Astrocyte (in vitro differentiated cells and primary cell): Measurements from ENCODE around the gene MYH10. TPM values are rescaled to one million over a fixed set of nuclear protein-coding genes. Genes with fewer than 3 reads are reported as not detected.

Experiments
- DNase-seq: peaks from one replicate; pipeline ENCODE4 v3.0.0-alpha.2; 2010; ENCODE audit warnings: low read depth
- FAIRE-seq: peaks from 2 replicates; lab custom pipeline; 2011; peaks lifted over from hg19 to GRCh38; lab: Jason Lieb, UNC
- H2AFZ ChIP-seq: 2 replicates; pipeline ENCODE4 v1.6.0; 2012; ENCODE audit warnings: low read depth, low read length, inconsistent platforms
- H3K27ac ChIP-seq: 2 replicates; pipeline ENCODE4 v1.5.1; 2011; ENCODE audit warnings: low read depth, low read length, inconsistent platforms
- H3K27me3 ChIP-seq: 2 replicates; pipeline ENCODE4 v1.6.0; 2011; ENCODE audit warnings: low read length, inconsistent platforms; ENCODE audit not compliant: insufficient read depth
- H3K36me3 ChIP-seq: 2 replicates; pipeline ENCODE4 v1.5.1; 2011; ENCODE audit warnings: low read length, inconsistent platforms; ENCODE audit not compliant: insufficient read depth
- H3K4me1 ChIP-seq: 2 replicates; pipeline ENCODE4 v1.5.1; 2011; ENCODE audit warnings: low read length, inconsistent platforms; ENCODE audit not compliant: insufficient read depth
- H3K4me2 ChIP-seq: 2 replicates; pipeline ENCODE4 v1.6.0; 2012; ENCODE audit warnings: low read length, inconsistent platforms
- H3K4me3 ChIP-seq: 2 replicates; pipeline ENCODE4 v1.5.1; 2011; ENCODE audit warnings: low read depth, mild to moderate bottlenecking, low read length, inconsistent platforms; ENCODE audit not compliant: insufficient read depth
- H3K79me2 ChIP-seq: 2 replicates; pipeline ENCODE4 v1.6.0; 2012; ENCODE audit warnings: mild to moderate bottlenecking, low read length, inconsistent platforms; ENCODE audit not compliant: insufficient read depth
- H3K9ac ChIP-seq: 2 replicates; pipeline ENCODE4 v1.6.0; 2012; ENCODE audit warnings: mild to moderate bottlenecking, low read length, inconsistent platforms
- H3K9me3 ChIP-seq: 2 replicates; pipeline ENCODE4 v1.5.1; 2012; ENCODE audit warnings: low read depth, mild to moderate bottlenecking, low read length, inconsistent platforms; ENCODE audit not compliant: insufficient read depth
- H4K20me1 ChIP-seq: 2 replicates; pipeline ENCODE4 v1.6.0; 2012; ENCODE audit warnings: low read length, inconsistent platforms; ENCODE audit not compliant: insufficient read depth
- H3K27ac Mint-ChIP-seq: one replicate; pipeline ENCODE4 v1.8.0; 2021; ENCODE audit warnings: mild to moderate bottlenecking, mixed read lengths; ENCODE audit not compliant: unreplicated experiment
- H3K27me3 Mint-ChIP-seq: one replicate; pipeline ENCODE4 v1.8.0; 2021; ENCODE audit warnings: low read depth, mixed read lengths; ENCODE audit not compliant: unreplicated experiment
- H3K36me3 Mint-ChIP-seq: one replicate; pipeline ENCODE4 v1.8.0; 2021; ENCODE audit warnings: low read depth, mixed read lengths; ENCODE audit not compliant: unreplicated experiment
- H3K4me1 Mint-ChIP-seq: one replicate; pipeline ENCODE4 v1.8.0; 2021; ENCODE audit warnings: low read depth, mixed read lengths; ENCODE audit not compliant: unreplicated experiment
- H3K4me3 Mint-ChIP-seq: one replicate; pipeline ENCODE4 v1.8.0; 2021; ENCODE audit warnings: mild to moderate bottlenecking, moderate library complexity, mixed read lengths; ENCODE audit not compliant: unreplicated experiment
- H3K9me3 Mint-ChIP-seq: one replicate; pipeline ENCODE4 v1.8.0; 2021; ENCODE audit warnings: mild to moderate bottlenecking, mixed read lengths; ENCODE audit not compliant: unreplicated experiment
- CTCF ChIP-seq: IDR thresholded peaks from 2 replicates; pipeline ENCODE4 v1.5.1; 2011; ENCODE audit warnings: low read depth, mild to moderate bottlenecking, inconsistent platforms, low read length, moderate library complexity; ENCODE audit not compliant: insufficient read depth
- EZH2 ChIP-seq: IDR thresholded peaks from 2 replicates; pipeline ENCODE4 v1.6.1; 2012; ENCODE audit warnings: mild to moderate bottlenecking, low read length, inconsistent platforms; ENCODE audit not compliant: insufficient read depth
- total RNA-seq: library from RNA; stranded (reverse); gene quantifications from 2 replicates; pipeline ENCODE4 v1.2.1, GENCODE V29; 2021

Gene MYH10
- total RNA-seq, 1 donor from 2014 or later: 150 TPM

GRCh38 chr17:8651013-8651412, 20.5 kb upstream of the MYH10 start:
- H3K4me1 ChIP-seq: peaks cover 12% of the 10 kb centered on the region
- no peaks in the 10 kb centered on the region for H3K79me2 ChIP-seq
- H2AFZ ChIP-seq: no peak overlapping the region
- H3K4me3 ChIP-seq: no peak overlapping the region
- Mint-ChIP-seq H3K4me3 (no peak overlapping the region), H3K27me3 (no peaks in the 10 kb centered on the region), H3K4me1 (peaks cover 4% of the 10 kb centered on the region), H3K27ac (no peak overlapping the region), H3K9me3 (peaks cover 4% of the 10 kb centered on the region), H3K36me3 (no peaks in the 10 kb centered on the region)
- FAIRE-seq (no peak), DNase-seq (no peak)
- no peak overlapping the region for H3K4me2 ChIP-seq
- H3K27ac ChIP-seq: no peak overlapping the region
- H3K36me3 ChIP-seq: no peaks in the 10 kb centered on the region
- H3K9ac ChIP-seq: no peak overlapping the region
- H3K27me3 ChIP-seq: no peaks in the 10 kb centered on the region
- H3K9me3 ChIP-seq: no peaks in the 10 kb centered on the region
- TF ChIP-seq CTCF (no peak), EZH2 (no peak)
- no peaks in the 10 kb centered on the region for H4K20me1 ChIP-seq

- Histone ChIP-seq H4K20me1 (no peaks in the 10 kb centered on the region), H2AFZ (no peak overlapping the region), H3K4me2 (peak overlapping the region; percentile 57), H3K27me3 (no peaks in the 10 kb centered on the region), H3K79me2 (no peaks in the 10 kb centered on the region), H3K4me1 (peaks cover 12% of the 10 kb centered on the region), H3K9me3 (no peaks in the 10 kb centered on the region), H3K4me3 (no peak overlapping the region), H3K9ac (peak overlapping the region; percentile 43), H3K27ac (peak overlapping the region; percentile 71), H3K36me3 (no peaks in the 10 kb centered on the region)
- DNase-seq (no peak), FAIRE-seq (no peak)
- peaks cover 4% of the 10 kb centered on the region for H3K4me1 Mint-ChIP-seq
- peaks cover 2% of the 10 kb centered on the region for H3K27me3 Mint-ChIP-seq
- peaks cover 4% of the 10 kb centered on the region for H3K9me3 Mint-ChIP-seq
- H3K36me3 Mint-ChIP-seq: no peaks in the 10 kb centered on the region
- no peak overlapping the region for H3K27ac Mint-ChIP-seq
- H3K4me3 Mint-ChIP-seq: no peak overlapping the region
- TF ChIP-seq CTCF: no peak
- no peak for TF ChIP-seq EZH2
These were observed 19.6 kb upstream of the MYH10 start for GRCh38 chr17:8650119-8650499.

GRCh38 chr17:8649157-8650118, 18.9 kb upstream of the MYH10 start:
- peak; percentile 94 for FAIRE-seq
- DNase-seq: peak; percentile 99

More at GRCh38 chr17:8649157-8650118, 18.9 kb upstream of the MYH10 start:
- H3K4me3 ChIP-seq: no peak overlapping the region
- peak overlapping the region; percentile 80 for H3K27ac ChIP-seq
- H3K27me3 Mint-ChIP-seq: peaks cover 2% of the 10 kb centered on the region
- H2AFZ ChIP-seq: no peak overlapping the region
- peak overlapping the region; percentile 1 for H3K27ac Mint-ChIP-seq
- peaks cover 12% of the 10 kb centered on the region for H3K4me1 ChIP-seq
- H3K9me3 ChIP-seq: no peaks in the 10 kb centered on the region
- H3K27me3 ChIP-seq: no peaks in the 10 kb centered on the region
- TF ChIP-seq EZH2 (no peak), CTCF (no peak)
- H3K79me2 ChIP-seq: no peaks in the 10 kb centered on the region
- no peaks in the 10 kb centered on the region for H3K36me3 ChIP-seq
- H3K4me2 ChIP-seq: peak overlapping the region; percentile 57
- peaks cover 4% of the 10 kb centered on the region for H3K4me1 Mint-ChIP-seq
- H3K9me3 Mint-ChIP-seq: peaks cover 4% of the 10 kb centered on the region
- no peak overlapping the region for H3K4me3 Mint-ChIP-seq
- peak overlapping the region; percentile 51 for H3K9ac ChIP-seq
- no peaks in the 10 kb centered on the region for H4K20me1 ChIP-seq
- H3K36me3 Mint-ChIP-seq: no peaks in the 10 kb centered on the region
